Neural cell (in vitro differentiated cells): ENCODE results near the gene CRKL. TPM values are rescaled to one million over a fixed set of nuclear protein-coding genes. Genes with fewer than 3 reads are reported as not detected.

ENCODE experiments used
- H2AFZ ChIP-seq: fragments of 200-600, 300-800 bp; sonication (generic), shearing (Covaris generic); 2 replicates; pipeline ENCODE4 v1.6.0; 2014; ENCODE audit warnings: low read depth, mild to moderate bottlenecking, antibody characterized with exemption, low read length, moderate library complexity
- H3F3A ChIP-seq: fragments of 200-600 bp; shearing (Covaris generic); 2 replicates; pipeline ENCODE4 v1.6.1; 2016; ENCODE audit warnings: mild to moderate bottlenecking, moderate library complexity, mixed read lengths, antibody characterized with exemption, low read length; ENCODE audit not compliant: insufficient read depth, poor library complexity, severe bottlenecking
- H3K27ac ChIP-seq: fragments of 200-600, 300-800 bp; sonication (generic), shearing (Covaris generic); 2 replicates; pipeline ENCODE4 v1.5.1; 2014; ENCODE audit warnings: mild to moderate bottlenecking, low read length, moderate library complexity
- H3K27me3 ChIP-seq: fragments of 300-800, 200-600 bp; sonication (generic), shearing (Covaris generic); 2 replicates; pipeline ENCODE4 v1.6.0; 2014; ENCODE audit warnings: mild to moderate bottlenecking, low read depth, low read length, moderate library complexity; ENCODE audit not compliant: insufficient read depth
- H3K36me3 ChIP-seq: fragments of 300-800, 200-600 bp; sonication (generic), shearing (Covaris generic); 2 replicates; pipeline ENCODE4 v1.5.1; 2014; ENCODE audit warnings: mild to moderate bottlenecking, antibody characterized with exemption, low read length, moderate library complexity; ENCODE audit not compliant: insufficient read depth
- H3K4me2 ChIP-seq: fragments of 300-800, 200-600 bp; sonication (generic), shearing (Covaris generic); 2 replicates; pipeline ENCODE4 v1.6.0; 2014; ENCODE audit warnings: mild to moderate bottlenecking, low read length
- H3K4me3 ChIP-seq: fragments of 300-800, 200-600 bp; sonication (generic), shearing (Covaris generic); 2 replicates; pipeline ENCODE4 v1.5.1; 2014; ENCODE audit warnings: mild to moderate bottlenecking, low read length, moderate library complexity
- H3K79me2 ChIP-seq: fragments of 200-600 bp; shearing (Covaris generic); replicated peaks from 2 replicates; pipeline ENCODE4 v1.6.0; 2014; ENCODE audit warnings: mild to moderate bottlenecking, low read length, moderate library complexity; ENCODE audit not compliant: insufficient read depth
- H3K9ac ChIP-seq: fragments of 300-800, 200-600 bp; sonication (generic), shearing (Covaris generic); 2 replicates; pipeline ENCODE4 v1.6.1; 2016; ENCODE audit warnings: mild to moderate bottlenecking, low read length, mixed read lengths
- H3K9me2 ChIP-seq: fragments of 200-600 bp; shearing (Covaris generic); 2 replicates; pipeline ENCODE4 v1.6.1; 2016; ENCODE audit warnings: mild to moderate bottlenecking, low read length, mixed read lengths; ENCODE audit not compliant: insufficient read depth
- H3K9me3 ChIP-seq: fragments of 200-600, 300-800 bp; sonication (generic), shearing (Covaris generic); 2 replicates; pipeline ENCODE4 v1.6.1; 2016; ENCODE audit warnings: mild to moderate bottlenecking, mixed run types, low read length, moderate library complexity, mixed read lengths
- H4K20me1 ChIP-seq: fragments of 200-600 bp; shearing (Covaris generic); 2 replicates; pipeline ENCODE4 v1.6.1; 2016; ENCODE audit warnings: mild to moderate bottlenecking, mixed run types; ENCODE audit not compliant: insufficient read depth
- EP300 ChIP-seq: fragments of 450-650 bp; conservative IDR thresholded peaks from 2 replicates; pipeline ENCODE4 v1.6.1; 2014; ENCODE audit warnings: antibody characterized with exemption, mild to moderate bottlenecking, moderate library complexity; ENCODE audit not compliant: poor library complexity, severe bottlenecking
- EZH2 ChIP-seq: fragments of 200-600, 300-800 bp; shearing (Covaris generic), sonication (generic); IDR thresholded peaks from 2 replicates; pipeline ENCODE4 v1.6.1; 2014; ENCODE audit warnings: antibody characterized with exemption, low read length, borderline replicate concordance, mild to moderate bottlenecking; ENCODE audit not compliant: insufficient read depth, poor library complexity, severe bottlenecking
- MXI1 ChIP-seq: fragments of 450-650 bp; conservative IDR thresholded peaks from 2 replicates; pipeline ENCODE4 v1.6.1; 2014; ENCODE audit warnings: antibody characterized with exemption, mild to moderate bottlenecking; ENCODE audit not compliant: poor library complexity, severe bottlenecking
- POLR2AphosphoS5 ChIP-seq: IDR thresholded peaks from 2 replicates; pipeline ENCODE4 v1.6.1; 2012
- RAD21 ChIP-seq: fragments of 450-650 bp; conservative IDR thresholded peaks from 2 replicates; pipeline ENCODE4 v1.6.1; 2014; ENCODE audit warnings: antibody characterized with exemption, mild to moderate bottlenecking, moderate library complexity
- SMC3 ChIP-seq: fragments of 450-650 bp; conservative IDR thresholded peaks from 2 replicates; pipeline ENCODE4 v1.6.1; 2014; ENCODE audit warnings: antibody characterized with exemption, mild to moderate bottlenecking, moderate library complexity; ENCODE audit not compliant: poor library complexity
- polyA plus RNA-seq: library from polyadenylated mRNA; depleted of rRNA; stranded (reverse); fragments of >200 nt; gene quantifications from 2 replicates; pipeline ENCODE4 v1.2.3, GENCODE V29; 2014
- TF ChIP-seq, protein P1 (sequence below): IDR thresholded peaks from 2 replicates; pipeline ENCODE4 v1.6.1; 2012; ENCODE audit warnings: borderline replicate concordance
- TF ChIP-seq, protein P2 (sequence below): fragments of 450-650 bp; IDR thresholded peaks from 2 replicates; pipeline ENCODE4 v1.5.1; 2014; ENCODE audit warnings: antibody characterized with exemption, mild to moderate bottlenecking, moderate library complexity; ENCODE audit not compliant: poor library complexity, severe bottlenecking

CRKL gene
- polyA plus RNA-seq, 1 donor from 2014 or later: 46.8 TPM

DNA sequence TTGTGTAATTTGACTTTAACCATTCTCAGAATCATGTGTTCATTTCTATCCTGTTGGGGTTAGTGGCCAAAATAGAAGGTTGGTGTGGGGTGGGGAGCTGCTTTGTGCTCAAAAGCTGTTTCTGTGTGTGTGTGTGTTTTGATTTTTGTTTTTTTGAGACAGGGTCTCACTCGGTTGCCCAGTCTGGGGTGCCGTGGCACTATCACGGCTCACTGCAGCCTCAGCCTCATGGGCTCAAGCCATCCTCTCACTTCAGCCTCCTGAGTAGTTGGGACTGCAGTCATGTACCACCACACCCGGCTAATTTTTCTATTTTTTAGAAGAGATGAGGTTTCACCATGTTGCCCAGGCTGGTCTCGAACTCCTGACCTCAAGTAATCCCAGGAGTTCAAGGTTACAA lies 31.8 kb downstream of the CRKL start:
- Histone ChIP-seq H3K27ac (no peak overlapping the region), H3K9ac (no peak overlapping the region), H3K79me2 (peaks cover 44% of the 10 kb centered on the region), H4K20me1 (no peaks in the 10 kb centered on the region), H3K36me3 (peaks cover 18% of the 10 kb centered on the region), H3F3A (no peaks in the 10 kb centered on the region), H3K9me2 (no peaks in the 10 kb centered on the region), H3K4me2 (no peak overlapping the region), H2AFZ (no peak overlapping the region), H3K4me3 (no peak overlapping the region), H3K9me3 (no peaks in the 10 kb centered on the region), H3K27me3 (no peaks in the 10 kb centered on the region)
- TF ChIP-seq POLR2AphosphoS5: no peak
- TF ChIP-seq EZH2: no peak
- no peak for TF ChIP-seq SMC3
- no peak for TF ChIP-seq RAD21
- TF ChIP-seq, protein P1, sequence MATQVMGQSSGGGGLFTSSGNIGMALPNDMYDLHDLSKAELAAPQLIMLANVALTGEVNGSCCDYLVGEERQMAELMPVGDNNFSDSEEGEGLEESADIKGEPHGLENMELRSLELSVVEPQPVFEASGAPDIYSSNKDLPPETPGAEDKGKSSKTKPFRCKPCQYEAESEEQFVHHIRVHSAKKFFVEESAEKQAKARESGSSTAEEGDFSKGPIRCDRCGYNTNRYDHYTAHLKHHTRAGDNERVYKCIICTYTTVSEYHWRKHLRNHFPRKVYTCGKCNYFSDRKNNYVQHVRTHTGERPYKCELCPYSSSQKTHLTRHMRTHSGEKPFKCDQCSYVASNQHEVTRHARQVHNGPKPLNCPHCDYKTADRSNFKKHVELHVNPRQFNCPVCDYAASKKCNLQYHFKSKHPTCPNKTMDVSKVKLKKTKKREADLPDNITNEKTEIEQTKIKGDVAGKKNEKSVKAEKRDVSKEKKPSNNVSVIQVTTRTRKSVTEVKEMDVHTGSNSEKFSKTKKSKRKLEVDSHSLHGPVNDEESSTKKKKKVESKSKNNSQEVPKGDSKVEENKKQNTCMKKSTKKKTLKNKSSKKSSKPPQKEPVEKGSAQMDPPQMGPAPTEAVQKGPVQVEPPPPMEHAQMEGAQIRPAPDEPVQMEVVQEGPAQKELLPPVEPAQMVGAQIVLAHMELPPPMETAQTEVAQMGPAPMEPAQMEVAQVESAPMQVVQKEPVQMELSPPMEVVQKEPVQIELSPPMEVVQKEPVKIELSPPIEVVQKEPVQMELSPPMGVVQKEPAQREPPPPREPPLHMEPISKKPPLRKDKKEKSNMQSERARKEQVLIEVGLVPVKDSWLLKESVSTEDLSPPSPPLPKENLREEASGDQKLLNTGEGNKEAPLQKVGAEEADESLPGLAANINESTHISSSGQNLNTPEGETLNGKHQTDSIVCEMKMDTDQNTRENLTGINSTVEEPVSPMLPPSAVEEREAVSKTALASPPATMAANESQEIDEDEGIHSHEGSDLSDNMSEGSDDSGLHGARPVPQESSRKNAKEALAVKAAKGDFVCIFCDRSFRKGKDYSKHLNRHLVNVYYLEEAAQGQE: no peak

DNA sequence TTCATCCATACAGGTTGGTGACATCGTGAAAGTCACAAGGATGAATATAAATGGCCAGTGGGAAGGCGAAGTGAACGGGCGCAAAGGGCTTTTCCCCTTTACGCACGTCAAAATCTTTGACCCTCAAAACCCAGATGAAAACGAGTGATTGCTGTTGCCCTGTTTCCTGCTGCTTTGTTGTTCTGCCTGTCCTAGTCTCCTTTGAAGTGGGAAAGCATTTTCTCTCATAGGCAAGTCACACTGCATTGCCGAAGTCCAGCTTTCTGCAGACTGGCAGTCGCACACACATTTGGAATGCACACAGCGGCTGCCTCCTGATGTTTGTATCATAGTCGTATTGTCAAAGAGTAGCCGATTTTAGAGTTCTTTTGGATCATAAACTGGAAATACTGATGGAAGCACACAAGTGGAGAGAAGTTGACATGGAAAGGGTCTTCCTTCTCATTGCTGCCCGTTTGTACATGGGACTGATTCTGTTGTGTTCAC lies 32.5 kb downstream of the CRKL start:
- Histone ChIP-seq H3F3A (no peaks in the 10 kb centered on the region), H3K36me3 (peaks cover 18% of the 10 kb centered on the region), H2AFZ (no peak overlapping the region), H3K9ac (no peak overlapping the region), H4K20me1 (no peaks in the 10 kb centered on the region), H3K27me3 (no peaks in the 10 kb centered on the region), H3K27ac (no peak overlapping the region), H3K9me3 (no peaks in the 10 kb centered on the region), H3K79me2 (peaks cover 38% of the 10 kb centered on the region), H3K9me2 (no peaks in the 10 kb centered on the region), H3K4me2 (no peak overlapping the region), H3K4me3 (no peak overlapping the region)
- TF ChIP-seq SMC3: no peak
- no peak for TF ChIP-seq POLR2AphosphoS5
- TF ChIP-seq, protein P1: no peak
- no peak for TF ChIP-seq EP300
- TF ChIP-seq, protein P2, sequence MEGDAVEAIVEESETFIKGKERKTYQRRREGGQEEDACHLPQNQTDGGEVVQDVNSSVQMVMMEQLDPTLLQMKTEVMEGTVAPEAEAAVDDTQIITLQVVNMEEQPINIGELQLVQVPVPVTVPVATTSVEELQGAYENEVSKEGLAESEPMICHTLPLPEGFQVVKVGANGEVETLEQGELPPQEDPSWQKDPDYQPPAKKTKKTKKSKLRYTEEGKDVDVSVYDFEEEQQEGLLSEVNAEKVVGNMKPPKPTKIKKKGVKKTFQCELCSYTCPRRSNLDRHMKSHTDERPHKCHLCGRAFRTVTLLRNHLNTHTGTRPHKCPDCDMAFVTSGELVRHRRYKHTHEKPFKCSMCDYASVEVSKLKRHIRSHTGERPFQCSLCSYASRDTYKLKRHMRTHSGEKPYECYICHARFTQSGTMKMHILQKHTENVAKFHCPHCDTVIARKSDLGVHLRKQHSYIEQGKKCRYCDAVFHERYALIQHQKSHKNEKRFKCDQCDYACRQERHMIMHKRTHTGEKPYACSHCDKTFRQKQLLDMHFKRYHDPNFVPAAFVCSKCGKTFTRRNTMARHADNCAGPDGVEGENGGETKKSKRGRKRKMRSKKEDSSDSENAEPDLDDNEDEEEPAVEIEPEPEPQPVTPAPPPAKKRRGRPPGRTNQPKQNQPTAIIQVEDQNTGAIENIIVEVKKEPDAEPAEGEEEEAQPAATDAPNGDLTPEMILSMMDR: no peak
- TF ChIP-seq MXI1: no peak
